Testis (tissue), 2 donors: ENCODE data around the gene NPHP4.

Source experiments
- CTCF ChIP-seq, 3 experiments: fragments of 450-650 bp in 2 of 3; fragments of 200-600 bp in 1 of 3; sonication (generic) in 1 of 3; IDR thresholded peaks; one replicate each; pipeline ENCODE4 v1.5.1; 2016 to 2019; ENCODE audit warnings: antibody characterized with exemption in 3 of 3, mild to moderate bottlenecking in 2 of 3, moderate library complexity in 1 of 3
- POLR2A ChIP-seq: fragments of 450-650 bp; IDR thresholded peaks from one replicate; pipeline ENCODE4 v1.6.1; 2017; ENCODE audit warnings: antibody characterized with exemption, mild to moderate bottlenecking, moderate library complexity

DNA sequence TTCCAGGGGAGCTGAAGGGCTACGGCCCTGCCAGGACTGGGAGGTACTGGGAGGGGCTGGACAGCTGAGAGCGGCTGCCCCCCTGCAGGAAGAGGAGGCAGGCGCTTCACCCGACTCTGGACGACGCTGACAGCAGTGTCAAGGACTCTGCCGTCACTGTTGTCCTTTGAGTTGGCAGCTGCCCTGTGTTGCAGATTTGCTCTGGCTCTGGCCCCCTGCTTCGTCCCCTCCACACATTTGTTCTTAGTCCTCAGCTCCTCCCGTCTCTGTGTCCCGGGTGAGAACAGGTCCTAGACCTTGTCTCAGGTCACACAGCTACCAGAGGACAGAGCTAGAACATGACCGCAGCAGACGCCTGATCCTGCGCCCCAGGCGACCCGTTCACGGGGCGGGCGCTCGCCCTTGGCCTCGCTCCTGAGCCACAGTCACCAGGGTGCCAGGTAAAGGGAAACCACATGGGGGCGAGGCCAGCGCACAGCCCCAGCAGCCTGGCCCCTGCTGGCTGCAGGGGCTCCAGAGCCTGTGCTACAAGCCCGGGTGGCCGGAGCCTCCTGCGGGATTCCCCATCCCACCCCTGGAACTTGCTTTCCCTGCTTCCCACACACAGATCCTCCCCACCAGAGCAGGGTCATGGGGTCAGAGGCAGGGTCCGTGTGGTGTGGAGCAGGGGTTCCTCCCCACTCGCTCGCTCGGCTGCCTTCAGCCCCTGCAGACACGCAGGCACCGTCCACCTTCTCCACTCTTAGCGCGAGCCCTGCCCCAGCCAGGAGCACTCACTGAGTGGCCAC, 10.7 kb upstream of the NPHP4 start:
- TF ChIP-seq CTCF (IDR thresholded peaks at IDR 0.05) (no peak), POLR2A (no peak)
